Gastrocnemius medialis (tissue), 4 donors: Measurements from ENCODE around the gene GPATCH3. TPM values are rescaled to one million over a fixed set of nuclear protein-coding genes. Genes with fewer than 3 reads are reported as not detected.

Experiments used
- ATAC-seq, 2 donors: fragments of 150-250 bp; one replicate each; pipeline ENCODE4 v1.9.1; 2016
- DNase-seq, 2 donors: peaks; one replicate each; pipeline ENCODE4 v3.0.0-alpha.2; 2019
- H3K27ac ChIP-seq, 4 donors: fragments of 200-600 bp; sonication (generic); 1 replicate in 1 of 4; 2 replicates in 3 of 4; pipeline ENCODE4 v1.5.1; 2016 to 2018; ENCODE audit warnings: mild to moderate bottlenecking in 2 of 4, moderate library complexity in 1 of 4
- H3K27me3 ChIP-seq, 3 donors: fragments of 200-600 bp; sonication (generic) in 2 of 3; 1 replicate in 1 of 3; 2 replicates in 2 of 3; pipeline versions ENCODE4 v1.5.1 to v1.6.0; 2016 to 2019; ENCODE audit warnings: mild to moderate bottlenecking in 1 of 3, moderate library complexity in 1 of 3
- H3K36me3 ChIP-seq, 2 donors: fragments of 200-600 bp; sonication (generic) in 1 of 2; one replicate each; pipeline ENCODE4 v1.5.1; 2017 to 2018
- H3K4me1 ChIP-seq, 2 donors: fragments of 200-600 bp; sonication (generic) in 1 of 2; one replicate each; pipeline ENCODE4 v1.5.1; 2016 to 2017; ENCODE audit warnings: mild to moderate bottlenecking in 2 of 2
- H3K4me3 ChIP-seq, 4 donors: fragments of 200-600 bp; sonication (generic) in 3 of 4; 1 replicate in 1 of 4; 2 replicates in 3 of 4; pipeline ENCODE4 v1.5.1; 2016 to 2019; ENCODE audit warnings: mild to moderate bottlenecking in 2 of 4
- H3K9me3 ChIP-seq, 3 donors: fragments of 200-600 bp; sonication (generic) in 2 of 3; 1 replicate in 1 of 3; 2 replicates in 2 of 3; pipeline ENCODE4 v1.5.1; 2016 to 2019
- CTCF ChIP-seq, 5 experiments: fragments of 450-650 bp in 3 of 5; fragments of 200-600 bp in 2 of 5; sonication (generic) in 2 of 5; IDR thresholded peaks in 4 of 5; conservative IDR thresholded peaks in 1 of 5; 1 replicate in 4 of 5; 2 replicates in 1 of 5; pipeline ENCODE4 v1.5.1; 2016 to 2019; ENCODE audit warnings: antibody characterized with exemption in 5 of 5, mild to moderate bottlenecking in 3 of 5, moderate library complexity in 3 of 5
- POLR2A ChIP-seq, 2 donors: fragments of 450-650 bp; IDR thresholded peaks; one replicate each; pipeline ENCODE4 v1.6.1; 2017; ENCODE audit warnings: antibody characterized with exemption in 2 of 2, mild to moderate bottlenecking in 2 of 2, moderate library complexity in 2 of 2
- in situ Hi-C, 4 donors: fragments of 200-750 bp; cut with MboI; loops; one replicate each; pipeline versions ENCODE4 v1.15.0 to v1.8.0; 2017; ENCODE audit warnings: low sequenced_read_pairs in 4 of 4
- intact Hi-C: fragments of 100-400 bp; cut with DNase I; formaldehyde crosslinking; loops from one replicate; pipeline ENCODE4 v1.15.1; 2023; ENCODE audit warnings: low total_unique reads
- total RNA-seq, 4 donors: library from RNA; depleted of rRNA; stranded (reverse); fragments of >200 nt; gene quantifications; one replicate each; pipeline versions ENCODE4 v1.1.0 to v1.2.3, GENCODE V29; 2016

The GPATCH3 gene
- total RNA-seq, 4 donors from 2014 or later, result 13.7 to 20.4 (median 16.9) TPM

DNA sequence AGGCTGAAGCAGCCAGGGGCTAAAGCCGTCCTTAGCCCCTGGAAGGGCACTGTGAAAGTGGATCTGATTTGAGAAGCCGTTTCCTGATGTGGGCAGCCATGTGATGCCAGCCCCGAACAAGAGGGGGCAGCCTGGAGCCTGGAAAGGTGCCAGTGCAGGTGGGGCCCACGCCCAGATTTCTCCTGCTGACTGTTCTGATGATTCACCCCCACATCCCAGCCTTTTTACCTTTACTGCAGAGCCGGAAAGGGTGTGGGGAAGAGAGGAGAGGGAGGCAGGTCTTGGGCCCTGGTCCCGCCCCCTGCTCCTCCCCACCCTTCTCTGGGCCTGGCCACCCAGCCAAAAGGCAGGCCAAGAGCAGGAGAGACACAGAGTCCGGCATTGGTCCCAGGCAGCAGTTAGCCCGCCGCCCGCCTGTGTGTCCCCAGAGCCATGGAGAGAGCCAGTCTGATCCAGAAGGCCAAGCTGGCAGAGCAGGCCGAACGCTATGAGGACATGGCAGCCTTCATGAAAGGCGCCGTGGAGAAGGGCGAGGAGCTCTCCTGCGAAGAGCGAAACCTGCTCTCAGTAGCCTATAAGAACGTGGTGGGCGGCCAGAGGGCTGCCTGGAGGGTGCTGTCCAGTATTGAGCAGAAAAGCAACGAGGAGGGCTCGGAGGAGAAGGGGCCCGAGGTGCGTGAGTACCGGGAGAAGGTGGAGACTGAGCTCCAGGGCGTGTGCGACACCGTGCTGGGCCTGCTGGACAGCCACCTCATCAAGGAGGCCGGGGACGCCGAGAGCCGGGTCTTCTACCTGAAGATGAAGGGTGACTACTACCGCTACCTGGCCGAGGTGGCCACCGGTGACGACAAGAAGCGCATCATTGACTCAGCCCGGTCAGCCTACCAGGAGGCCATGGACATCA, 37.2 kb downstream of the GPATCH3 start, which contains the start of gene SFN:
TSS of gene SFN (plus strand) at position 369 of the 904 bp plus-strand sequence. CDS start at position 433, 64 bp downstream.
- no peaks in the 10 kb centered on the region for H3K27me3 ChIP-seq
- TF ChIP-seq POLR2A (IDR thresholded peaks at IDR 0.05), result no peak
- TF ChIP-seq CTCF (IDR thresholded peaks at IDR 0.05 in 4 of 5, conservative IDR thresholded peaks at IDR 0.05 in 1 of 5), result no peak
- H3K4me3 ChIP-seq, result no peak within 1 kb of the TSS
- peaks cover 4 to 17% of the 10 kb centered on the region in 2 donors for H3K4me1 ChIP-seq
- DNase-seq (no peak), ATAC-seq (no peak)
- no peak within 1 kb of the TSS for H3K27ac ChIP-seq
- in situ Hi-C loops (no loop called here), intact Hi-C loops (no loop called here)
- no peaks in the 10 kb centered on the region for H3K9me3 ChIP-seq
- H3K36me3 ChIP-seq, result no peaks in the 10 kb centered on the region

DNA sequence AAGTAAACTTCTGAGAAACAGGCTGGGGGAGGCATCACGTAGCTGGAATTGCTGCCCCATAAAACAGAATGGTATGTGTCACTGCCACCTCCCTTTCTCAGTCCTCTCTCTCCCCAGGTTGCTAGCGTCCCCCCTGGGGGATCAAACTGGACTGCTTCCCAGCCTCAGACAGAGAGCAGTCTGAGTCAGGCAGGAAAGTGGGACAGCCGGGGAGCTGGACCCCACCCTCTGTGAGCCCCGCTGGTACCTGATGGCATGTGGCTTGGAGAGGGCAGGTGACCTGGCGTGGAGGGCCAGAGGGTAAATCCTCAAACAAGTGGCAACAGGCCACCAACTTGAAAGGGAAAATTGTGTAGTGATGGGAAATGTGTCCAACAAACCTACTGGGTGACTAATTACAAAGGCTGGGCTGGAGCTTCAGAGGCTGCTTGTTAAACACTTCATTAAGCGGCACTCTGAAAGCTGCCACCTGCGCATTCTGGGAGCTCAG, 38.3 kb downstream of the GPATCH3 start:
- H3K27me3 ChIP-seq, result no peaks in the 10 kb centered on the region
- in situ Hi-C loops (no loop called here), intact Hi-C loops (no loop called here)
- ATAC-seq (no peak), DNase-seq (no peak)
- no peak overlapping the region for H3K4me3 ChIP-seq
- no peaks in the 10 kb centered on the region for H3K36me3 ChIP-seq
- no peak overlapping the region for H3K27ac ChIP-seq
- no peaks in the 10 kb centered on the region for H3K9me3 ChIP-seq
- H3K4me1 ChIP-seq, result peaks cover 4 to 17% of the 10 kb centered on the region in 2 donors
- no peak for TF ChIP-seq CTCF (IDR thresholded peaks at IDR 0.05 in 4 of 5, conservative IDR thresholded peaks at IDR 0.05 in 1 of 5)
- TF ChIP-seq POLR2A (IDR thresholded peaks at IDR 0.05), result no peak

- TF ChIP-seq CTCF (IDR thresholded peaks at IDR 0.05 in 4 of 5, conservative IDR thresholded peaks at IDR 0.05 in 1 of 5) (no peak), POLR2A (IDR thresholded peaks at IDR 0.05) (no peak)
- Histone ChIP-seq H3K9me3 (no peaks in the 10 kb centered on the region), H3K27me3 (no peaks in the 10 kb centered on the region), H3K36me3 (peaks cover 0 to 2% of the 10 kb centered on the region in 2 donors), H3K4me3 (no peak overlapping the region), H3K27ac (no peak overlapping the region), H3K4me1 (peaks cover 4 to 17% of the 10 kb centered on the region in 2 donors)
- no peak for DNase-seq
- ATAC-seq, result no peak
- intact Hi-C loops, result no loop called here
- in situ Hi-C loops, result no loop called here
These were observed 39.0 kb downstream of the GPATCH3 start for GRCh38 chr1:26861286-26861701.

GRCh38 chr1:26858891-26859640, 41.2 kb downstream of the GPATCH3 start:
- H3K4me3 ChIP-seq, result no peak overlapping the region
- no peaks in the 10 kb centered on the region for H3K9me3 ChIP-seq
- no peak for ATAC-seq
- intact Hi-C loops (no loop called here), in situ Hi-C loops (no loop called here)
- no peak overlapping the region for H3K27ac ChIP-seq
- H3K27me3 ChIP-seq, result no peaks in the 10 kb centered on the region
- H3K36me3 ChIP-seq, result peaks cover 0 to 24% of the 10 kb centered on the region in 2 donors
- DNase-seq, result no peak
- TF ChIP-seq CTCF (IDR thresholded peaks at IDR 0.05 in 4 of 5, conservative IDR thresholded peaks at IDR 0.05 in 1 of 5), result no peak
- peaks cover 3 to 6% of the 10 kb centered on the region in 2 donors for H3K4me1 ChIP-seq
